Panc1 (cell line): ENCODE measurements around the gene NCKAP5. TPM values are rescaled to one million over a fixed set of nuclear protein-coding genes. Genes with fewer than 3 reads are reported as not detected.

Experiments
- ATAC-seq: fragments of 200-7000 bp; cut with Tn5 transposase; 2 replicates; pipeline ENCODE4 v1.9.1; 2020; ENCODE audit warnings: mild to moderate bottlenecking, moderate library complexity
- BruUV-seq: library from RNA; stranded (reverse); fragments of 400-500 nt; replicated peaks from 2 replicates; lab custom pipeline; 2021; lab: Mats Ljungman, UMichigan
- CTCF ChIA-PET: fragments of 300-600 bp; sonication (Branson Sonifier 250); formaldehyde crosslinking; loops from one replicate; lab custom pipeline; 2022; ENCODE audit warnings: antibody characterized with exemption; lab: Charles Lee
- POLR2A ChIA-PET: fragments of 300-600 bp; sonication (Branson Sonifier 250); formaldehyde crosslinking; loops from one replicate; lab custom pipeline; 2022; ENCODE audit warnings: antibody characterized with exemption; lab: Charles Lee
- DNase-seq: peaks from one replicate; pipeline ENCODE4 v3.0.0-alpha.2; 2010; ENCODE audit warnings: low read depth, low spot score
- H3K27ac ChIP-seq: 2 replicates; pipeline ENCODE4 v1.5.1; 2011; ENCODE audit warnings: mild to moderate bottlenecking, low read length, inconsistent platforms
- H3K27me3 ChIP-seq: fragments of 200-500 bp; sonication (Bioruptor generic); 2 replicates; pipeline ENCODE4 v1.6.0; 2014; ENCODE audit warnings: low read length, inconsistent platforms; ENCODE audit not compliant: control insufficient read depth, insufficient read depth
- H3K36me3 ChIP-seq: fragments of 200-500 bp; sonication (Bioruptor generic); 2 replicates; pipeline ENCODE4 v1.5.1; 2014; ENCODE audit warnings: inconsistent platforms, mild to moderate bottlenecking, low read length, moderate library complexity; ENCODE audit not compliant: control insufficient read depth, insufficient read depth
- H3K4me1 ChIP-seq: 2 replicates; pipeline ENCODE4 v1.5.1; 2011; ENCODE audit warnings: inconsistent platforms, mild to moderate bottlenecking, low read length, moderate library complexity; ENCODE audit not compliant: control insufficient read depth, insufficient read depth
- H3K4me3 ChIP-seq, 2 experiments: 2 replicates each; pipeline ENCODE4 v1.5.1; 2011 to 2012; ENCODE audit warnings: low read depth in 2 of 2, low read length in 2 of 2, mild to moderate bottlenecking in 2 of 2, inconsistent platforms in 1 of 2, moderate library complexity in 1 of 2
- H3K9me3 ChIP-seq: fragments of 200-500 bp; sonication (Bioruptor generic); 2 replicates; pipeline ENCODE4 v1.5.1; 2014; ENCODE audit warnings: low read depth, mild to moderate bottlenecking, inconsistent platforms, low read length, moderate library complexity; ENCODE audit not compliant: control insufficient read depth, insufficient read depth
- CTCF ChIP-seq: fragments of 450-650 bp; IDR thresholded peaks from 2 replicates; pipeline ENCODE4 v1.5.1; 2017; ENCODE audit warnings: mild to moderate bottlenecking
- POLR2AphosphoS5 ChIP-seq: IDR thresholded peaks from 2 replicates; pipeline ENCODE4 v1.6.1; 2012; ENCODE audit warnings: mild to moderate bottlenecking, low read depth, low read length, moderate library complexity
- REST ChIP-seq, 2 experiments: IDR thresholded peaks; 2 replicates each; pipeline ENCODE4 v1.6.1; 2011 to 2012; ENCODE audit warnings: low read depth in 2 of 2, control low read depth in 1 of 2, low read length in 1 of 2, mild to moderate bottlenecking in 1 of 2, moderate library complexity in 1 of 2; ENCODE audit not compliant: insufficient read depth in 1 of 2
- SIN3A ChIP-seq: IDR thresholded peaks from 2 replicates; pipeline ENCODE4 v1.6.1; 2012; ENCODE audit warnings: low read depth, mild to moderate bottlenecking, low read length, moderate library complexity, borderline replicate concordance; ENCODE audit not compliant: insufficient read depth
- TCF7L2 ChIP-seq: IDR thresholded peaks from 2 replicates; pipeline ENCODE4 v1.6.1; 2011; ENCODE audit warnings: mild to moderate bottlenecking, low read depth, low read length, inconsistent platforms
- in situ Hi-C: cut with HindIII; loops from 2 replicates; pipeline ENCODE4 v1.10.0; 2016; ENCODE audit warnings: low sequenced_read_pairs, low pct_unique_long_range_greater_than_20kb
- intact Hi-C: fragments of 100-400 bp; cut with micrococcal nuclease; formaldehyde crosslinking; loops from one replicate; pipeline ENCODE4 v1.10.0; 2022; ENCODE audit not compliant: unreplicated experiment
- total RNA-seq: library from RNA; stranded (reverse); gene quantifications from one replicate; pipeline ENCODE4 v1.2.1, GENCODE V29; 2021; ENCODE audit not compliant: unreplicated experiment

The NCKAP5 gene
- total RNA-seq, 1 experiment from 2014 or later: 0.10 TPM

DNA sequence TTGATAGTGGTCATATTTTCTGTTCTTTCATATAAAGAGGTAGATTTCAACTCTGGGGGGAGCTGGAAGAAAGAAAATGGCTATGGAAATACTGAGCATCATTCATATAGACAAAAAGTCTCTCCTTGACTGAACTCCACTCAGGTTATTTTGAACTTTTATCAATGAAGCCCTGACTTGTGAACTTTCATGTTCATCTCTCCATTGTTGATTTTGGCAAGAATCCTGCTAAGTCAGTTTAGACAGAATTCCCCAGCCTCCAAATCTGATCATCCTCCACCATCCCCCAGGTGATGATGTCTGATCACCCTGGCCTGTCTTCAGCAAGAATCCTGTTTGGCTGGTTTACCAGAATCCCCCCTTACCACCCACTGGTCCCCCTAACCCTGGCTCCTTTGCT, 395.0 kb downstream of the NCKAP5 start:
- intact Hi-C loops (loop anchor here (5.0 to 10.0 kb wide), 3 partner anchors 501 to 672 kb away; partner anchors contain the start of gene LYPD1), in situ Hi-C loops (no loop called here)
- H3K9me3 ChIP-seq: no peaks in the 10 kb centered on the region
- H3K27ac ChIP-seq: no peak overlapping the region
- no peaks in the 10 kb centered on the region for H3K27me3 ChIP-seq
- no peak for TF ChIP-seq TCF7L2
- no peak for TF ChIP-seq REST (IDR thresholded peaks at IDR 0.05; ENCODE audit: insufficient read depth in 1 of 2, low read depth in 2 of 2, low read length in 1 of 2)
- TF ChIP-seq CTCF: no peak
- TF ChIP-seq POLR2AphosphoS5: no peak
- no peak for TF ChIP-seq SIN3A
- DNase-seq (no peak), ATAC-seq (no peak)
- no peaks in the 10 kb centered on the region for H3K36me3 ChIP-seq
- no peak overlapping the region for H3K4me3 ChIP-seq
- POLR2A ChIA-PET: no interaction called here
- H3K4me1 ChIP-seq: no peaks in the 10 kb centered on the region
- CTCF ChIA-PET: no interaction called here
- BruUV-seq: no TSS peak

DNA sequence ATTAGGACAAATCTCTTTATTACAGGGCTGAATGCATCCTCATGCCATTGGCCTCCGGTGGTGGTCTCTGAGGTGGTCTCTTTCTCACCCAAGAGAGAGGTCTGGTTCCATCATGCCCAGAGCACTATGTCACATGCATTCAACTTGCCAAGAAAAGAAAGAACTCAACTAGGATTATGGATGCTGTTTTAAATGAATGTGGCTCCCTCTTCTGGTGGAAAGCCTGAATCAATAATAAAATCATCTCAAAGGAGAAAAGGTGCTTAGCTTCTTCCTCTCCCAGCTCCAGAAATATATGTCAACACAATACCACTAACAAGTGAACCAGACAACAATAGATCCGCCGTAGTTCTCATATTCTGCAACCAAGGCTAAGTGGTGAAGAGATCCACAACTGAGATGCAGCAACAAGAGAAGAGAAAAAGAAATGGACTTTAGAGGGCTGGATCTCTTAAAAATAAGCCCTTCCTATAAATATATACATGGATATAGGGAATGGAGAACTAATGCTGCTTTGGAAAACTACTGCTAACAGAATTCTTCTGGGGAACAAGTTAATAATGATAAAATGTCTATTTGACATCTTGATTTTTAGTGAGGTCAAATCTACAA, 396.8 kb downstream of the NCKAP5 start:
- no TSS peak for BruUV-seq
- H3K27ac ChIP-seq: no peak overlapping the region
- POLR2A ChIA-PET: no interaction called here
- H3K4me3 ChIP-seq: no peak overlapping the region
- H3K9me3 ChIP-seq: no peaks in the 10 kb centered on the region
- 0 out of 2 replicates have a peak, but pooled peaks have one; percentile 62 for ATAC-seq
- intact Hi-C loops (loop anchor here (1.0 to 10.0 kb wide), 5 partner anchors 499 to 903 kb away; partner anchors contain the start of gene LYPD1), in situ Hi-C loops (no loop called here)
- CTCF ChIA-PET: interaction anchor here (0.5 to 0.7 kb wide), 3 partner anchors 151 to 673 kb away, joined by 3 read pairs; no protein-coding TSS in a partner anchor
- DNase-seq: peak; percentile 48
- no peak for TF ChIP-seq POLR2AphosphoS5
- TF ChIP-seq CTCF: peak; percentile 72
- no peaks in the 10 kb centered on the region for H3K4me1 ChIP-seq
- H3K36me3 ChIP-seq: no peaks in the 10 kb centered on the region; the same call in 1 of the 2 replicates
- no peaks in the 10 kb centered on the region for H3K27me3 ChIP-seq
